Keratinocyte (primary cell): ENCODE data around the gene DOCK3. TPM values are rescaled to one million over a fixed set of nuclear protein-coding genes. Genes with fewer than 3 reads are reported as not detected.

Experiments
- DNase-seq: peaks from one replicate; pipeline ENCODE4 v3.0.0-alpha.2; 2011; ENCODE audit warnings: low read depth, missing footprints, low spot score
- FAIRE-seq: peaks from 2 replicates; lab custom pipeline; 2011; peaks lifted over from hg19 to GRCh38; lab: Jason Lieb, UNC
- H2AFZ ChIP-seq: 2 replicates; pipeline ENCODE4 v1.6.0; 2012; ENCODE audit warnings: low read length, control low read depth, inconsistent platforms; ENCODE audit not compliant: control insufficient read depth
- H3K27ac ChIP-seq: 2 replicates; pipeline ENCODE4 v1.5.1; 2011; ENCODE audit warnings: low read length; ENCODE audit not compliant: control insufficient read depth, insufficient read depth
- H3K27me3 ChIP-seq: 3 replicates; pipeline ENCODE4 v1.6.0; 2011; ENCODE audit warnings: low read length; ENCODE audit not compliant: control insufficient read depth, insufficient read depth; ENCODE audit errors: extremely low read depth
- H3K36me3 ChIP-seq, 2 experiments: 2 replicates in 1 of 2; 3 replicates in 1 of 2; pipeline ENCODE4 v1.5.1; 2011; ENCODE audit warnings: low read length in 2 of 2, mild to moderate bottlenecking in 1 of 2; ENCODE audit not compliant: control insufficient read depth in 2 of 2, insufficient read depth in 2 of 2; ENCODE audit errors: extremely low read depth in 1 of 2
- H3K4me1 ChIP-seq: 3 replicates; pipeline ENCODE4 v1.5.1; 2011; ENCODE audit warnings: low read length; ENCODE audit not compliant: control insufficient read depth, insufficient read depth; ENCODE audit errors: extremely low read depth
- H3K4me2 ChIP-seq: 3 replicates; pipeline ENCODE4 v1.6.0; 2011; ENCODE audit warnings: low read depth, low read length; ENCODE audit not compliant: control insufficient read depth, insufficient read depth; ENCODE audit errors: extremely low read depth
- H3K4me3 ChIP-seq, 3 experiments: fragments of 200-600 bp in 1 of 3; sonication (generic) in 1 of 3; 2 replicates in 2 of 3; 3 replicates in 1 of 3; pipeline ENCODE4 v1.5.1; 2011 to 2016; ENCODE audit warnings: low read length in 3 of 3, mild to moderate bottlenecking in 3 of 3, control low read depth in 2 of 3, inconsistent platforms in 1 of 3, low read depth in 1 of 3, mixed read lengths in 1 of 3, mixed run types in 1 of 3, moderate library complexity in 1 of 3; ENCODE audit not compliant: control insufficient read depth in 2 of 3, insufficient read depth in 2 of 3; ENCODE audit errors: extremely low read depth in 1 of 3
- H3K79me2 ChIP-seq: 2 replicates; pipeline ENCODE4 v1.6.0; 2012; ENCODE audit warnings: low read length; ENCODE audit not compliant: control insufficient read depth, insufficient read depth
- H3K9ac ChIP-seq: 3 replicates; pipeline ENCODE4 v1.6.0; 2011; ENCODE audit warnings: low read length; ENCODE audit not compliant: control insufficient read depth, insufficient read depth; ENCODE audit errors: extremely low read depth
- H3K9me1 ChIP-seq: 3 replicates; pipeline ENCODE4 v1.6.0; 2011; ENCODE audit warnings: low read length; ENCODE audit not compliant: control insufficient read depth, insufficient read depth; ENCODE audit errors: extremely low read depth
- H3K9me3 ChIP-seq: 2 replicates; pipeline ENCODE4 v1.5.1; 2012; ENCODE audit warnings: low read depth, low read length; ENCODE audit not compliant: control insufficient read depth
- H4K20me1 ChIP-seq: 3 replicates; pipeline ENCODE4 v1.6.0; 2011; ENCODE audit warnings: low read length; ENCODE audit not compliant: control insufficient read depth, insufficient read depth; ENCODE audit errors: extremely low read depth
- EZH2 ChIP-seq: IDR thresholded peaks from one replicate; pipeline ENCODE4 v1.6.1; 2012; ENCODE audit warnings: inconsistent platforms, mild to moderate bottlenecking, low read length, moderate library complexity
- dilution Hi-C: fragments of 300-500 bp; cut with MboI; formaldehyde crosslinking; loops from one replicate; pipeline ENCODE4 v1.7.0; 2020; ENCODE audit warnings: low sequenced_read_pairs; ENCODE audit not compliant: extremely low pct_ligation_motif_present
- polyA plus RNA-seq, 5 experiments: library from polyadenylated mRNA; depleted of rRNA in 3 of 5; stranded (reverse) in 3 of 5; stranded (forward) in 1 of 5; unstranded in 1 of 5; fragments of >200 nt; gene quantifications; 1 replicate in 1 of 5; 2 replicates in 3 of 5; 3 replicates in 1 of 5; pipeline versions ENCODE4 v1.2.1 to v1.2.3, GENCODE V29; 2011 to 2012; ENCODE audit warnings: missing spikeins in 2 of 5, low read depth in 1 of 5, low replicate concordance in 1 of 5
- TF ChIP-seq, protein P1 (sequence below), 3 experiments: IDR thresholded peaks in 1 of 3; conservative IDR thresholded peaks in 1 of 3; optimal IDR thresholded peaks in 1 of 3; 2 replicates in 2 of 3; 3 replicates in 1 of 3; pipeline versions ENCODE3 to v1.5.1; 2011; ENCODE audit warnings: low read length in 3 of 3, mild to moderate bottlenecking in 3 of 3, moderate library complexity in 2 of 3, control low read depth in 1 of 3, inconsistent platforms in 1 of 3; ENCODE audit not compliant: insufficient read depth in 2 of 3; ENCODE audit errors: extremely low read depth in 1 of 3

Gene DOCK3
- polyA plus RNA-seq, 1 donor (not counting 4 experiments of a cell fraction or from before 2014, with no cell fraction given) = 0.10 TPM

DNA sequence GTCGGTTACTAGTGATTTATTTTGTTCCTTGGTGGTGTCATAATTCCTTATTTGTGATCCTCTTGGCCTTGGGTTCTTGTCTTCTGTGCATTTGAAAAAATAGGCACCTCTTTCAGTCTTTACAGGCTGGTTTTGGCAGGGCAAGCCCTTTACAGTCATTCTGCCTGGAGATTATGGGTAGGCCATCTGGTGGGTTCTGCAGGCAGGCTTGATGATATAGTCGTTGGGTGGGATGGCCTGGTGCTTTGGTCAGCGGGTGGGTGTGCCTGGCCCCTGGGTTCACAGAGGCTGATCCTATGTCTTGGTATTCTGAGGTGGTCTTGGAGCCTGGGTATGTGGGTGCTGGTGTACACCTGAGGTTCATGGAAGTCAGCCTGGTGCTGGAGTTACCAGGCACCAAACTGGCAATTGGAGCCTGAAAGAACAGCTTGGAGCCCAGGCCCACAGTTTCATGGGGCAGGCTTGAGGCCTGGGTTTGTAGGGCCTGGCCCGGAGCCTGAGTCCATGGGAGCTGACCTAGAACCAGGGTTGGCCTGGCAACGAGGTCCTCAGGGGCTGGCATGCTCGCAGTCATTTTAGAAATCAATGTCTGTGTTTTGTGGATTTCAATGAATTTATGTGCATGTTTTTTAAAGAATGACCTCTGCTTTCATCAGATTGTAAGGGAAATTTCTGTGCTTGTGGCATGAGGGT lies 63.3 kb downstream of the DOCK3 start:
- Histone ChIP-seq H3K9me1 (no peaks in the 10 kb centered on the region), H4K20me1 (no peaks in the 10 kb centered on the region), H3K4me1 (no peaks in the 10 kb centered on the region), H3K4me2 (no peak overlapping the region), H3K9ac (no peak overlapping the region), H3K27me3 (no peaks in the 10 kb centered on the region), H3K9me3 (no peaks in the 10 kb centered on the region), H3K79me2 (no peaks in the 10 kb centered on the region), H3K4me3 (no peak overlapping the region), H3K27ac (no peak overlapping the region), H3K36me3 (no peaks in the 10 kb centered on the region), H2AFZ (no peak overlapping the region)
- TF ChIP-seq, protein P1, sequence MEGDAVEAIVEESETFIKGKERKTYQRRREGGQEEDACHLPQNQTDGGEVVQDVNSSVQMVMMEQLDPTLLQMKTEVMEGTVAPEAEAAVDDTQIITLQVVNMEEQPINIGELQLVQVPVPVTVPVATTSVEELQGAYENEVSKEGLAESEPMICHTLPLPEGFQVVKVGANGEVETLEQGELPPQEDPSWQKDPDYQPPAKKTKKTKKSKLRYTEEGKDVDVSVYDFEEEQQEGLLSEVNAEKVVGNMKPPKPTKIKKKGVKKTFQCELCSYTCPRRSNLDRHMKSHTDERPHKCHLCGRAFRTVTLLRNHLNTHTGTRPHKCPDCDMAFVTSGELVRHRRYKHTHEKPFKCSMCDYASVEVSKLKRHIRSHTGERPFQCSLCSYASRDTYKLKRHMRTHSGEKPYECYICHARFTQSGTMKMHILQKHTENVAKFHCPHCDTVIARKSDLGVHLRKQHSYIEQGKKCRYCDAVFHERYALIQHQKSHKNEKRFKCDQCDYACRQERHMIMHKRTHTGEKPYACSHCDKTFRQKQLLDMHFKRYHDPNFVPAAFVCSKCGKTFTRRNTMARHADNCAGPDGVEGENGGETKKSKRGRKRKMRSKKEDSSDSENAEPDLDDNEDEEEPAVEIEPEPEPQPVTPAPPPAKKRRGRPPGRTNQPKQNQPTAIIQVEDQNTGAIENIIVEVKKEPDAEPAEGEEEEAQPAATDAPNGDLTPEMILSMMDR (optimal IDR thresholded peaks at IDR 0.05 in 1 of 3, IDR thresholded peaks at IDR 0.05 in 1 of 3, conservative IDR thresholded peaks at IDR 0.05 in 1 of 3; ENCODE audit: extremely low read depth in 1 of 3, insufficient read depth in 2 of 3, low read length in 3 of 3) = no peak
- TF ChIP-seq EZH2 = no peak
- FAIRE-seq (no peak), DNase-seq (no peak)
- dilution Hi-C loops = no loop called here

GRCh38 chr3:50743643-50744042 lies 68.9 kb downstream of the DOCK3 start:
- Histone ChIP-seq H3K79me2 (no peaks in the 10 kb centered on the region), H3K9me1 (no peaks in the 10 kb centered on the region), H3K27ac (no peak overlapping the region), H3K4me1 (no peaks in the 10 kb centered on the region), H3K27me3 (no peaks in the 10 kb centered on the region), H3K4me3 (no peak overlapping the region), H3K4me2 (no peak overlapping the region), H4K20me1 (no peaks in the 10 kb centered on the region), H3K36me3 (no peaks in the 10 kb centered on the region), H3K9ac (no peak overlapping the region), H2AFZ (no peak overlapping the region), H3K9me3 (no peaks in the 10 kb centered on the region)
- dilution Hi-C loops = no loop called here
- TF ChIP-seq EZH2 = no peak
- TF ChIP-seq, protein P1 (optimal IDR thresholded peaks at IDR 0.05 in 1 of 3, IDR thresholded peaks at IDR 0.05 in 1 of 3, conservative IDR thresholded peaks at IDR 0.05 in 1 of 3; ENCODE audit: extremely low read depth in 1 of 3, insufficient read depth in 2 of 3, low read length in 3 of 3) = no peak
- FAIRE-seq = no peak
- no peak for DNase-seq
